ENCODE measurements around the gene CNKSR3.

CNKSR3 gene

GRCh38 chr6:154474648-154475428 is 35.6 kb downstream of the CNKSR3 start:
- TF ChIP-seq POLR2AphosphoS5 (IDR thresholded peaks at IDR 0.05; ENCODE audit: borderline replicate concordance, low read depth, low read length) (no peak), EZH2 (IDR thresholded peaks at IDR 0.05) (no peak), FOXP2 (optimal IDR thresholded peaks at IDR 0.05; ENCODE audit: control extremely low read depth, extremely low read length, insufficient read depth) (no peak)
- Histone ChIP-seq H3K4me3 (no peak overlapping the region), H3K36me3 (ENCODE audit: insufficient read depth, low read length) (no peaks in the 10 kb centered on the region), H3K9ac (ENCODE audit: insufficient read length) (no peak overlapping the region), H3K27ac (no peak overlapping the region), H3K9me3 (ENCODE audit: low read depth, low read length) (no peaks in the 10 kb centered on the region)
- DNase-seq (ENCODE audit: low read depth, low spot score), result no peak

- Histone ChIP-seq H3K27ac (no peak overlapping the region), H3K4me3 (no peak overlapping the region), H3K9me3 (ENCODE audit: low read depth, low read length) (no peaks in the 10 kb centered on the region), H3K36me3 (ENCODE audit: insufficient read depth, low read length) (no peaks in the 10 kb centered on the region), H3K9ac (ENCODE audit: insufficient read length) (no peak overlapping the region)
- TF ChIP-seq FOXP2 (optimal IDR thresholded peaks at IDR 0.05; ENCODE audit: control extremely low read depth, extremely low read length, insufficient read depth) (no peak), POLR2AphosphoS5 (IDR thresholded peaks at IDR 0.05; ENCODE audit: borderline replicate concordance, low read depth, low read length) (no peak), EZH2 (IDR thresholded peaks at IDR 0.05) (no peak)
- DNase-seq (ENCODE audit: low read depth, low spot score), result no peak
Observed at GRCh38 chr6:154473324-154473723, 37.2 kb downstream of the CNKSR3 start.

- Histone ChIP-seq H3K36me3 (ENCODE audit: insufficient read depth, low read length) (no peaks in the 10 kb centered on the region), H3K4me3 (no peak overlapping the region), H3K9me3 (ENCODE audit: low read depth, low read length) (no peaks in the 10 kb centered on the region), H3K9ac (ENCODE audit: insufficient read length) (no peak overlapping the region), H3K27ac (no peak overlapping the region)
- TF ChIP-seq EZH2 (IDR thresholded peaks at IDR 0.05), result no peak
- TF ChIP-seq POLR2AphosphoS5 (IDR thresholded peaks at IDR 0.05; ENCODE audit: borderline replicate concordance, low read depth, low read length), result no peak
- no peak for TF ChIP-seq FOXP2 (optimal IDR thresholded peaks at IDR 0.05; ENCODE audit: control extremely low read depth, extremely low read length, insufficient read depth)
- no peak for DNase-seq (ENCODE audit: low read depth, low spot score)
Observed at GRCh38 chr6:154471609-154472362, 38.7 kb downstream of the CNKSR3 start.

GRCh38 chr6:154469306-154469935 is 41.1 kb downstream of the CNKSR3 start:
- TF ChIP-seq EZH2 (IDR thresholded peaks at IDR 0.05) (no peak), POLR2AphosphoS5 (IDR thresholded peaks at IDR 0.05; ENCODE audit: borderline replicate concordance, low read depth, low read length) (no peak), FOXP2 (optimal IDR thresholded peaks at IDR 0.05; ENCODE audit: control extremely low read depth, extremely low read length, insufficient read depth) (no peak)
- no peak overlapping the region for H3K27ac ChIP-seq

GRCh38 chr6:154468760-154469159 is 41.7 kb downstream of the CNKSR3 start:
- DNase-seq (ENCODE audit: low read depth, low spot score), result no peak
- no peak overlapping the region for H3K4me3 ChIP-seq
- H3K9me3 ChIP-seq (ENCODE audit: low read depth, low read length), result no peaks in the 10 kb centered on the region
- no peak for TF ChIP-seq EZH2 (IDR thresholded peaks at IDR 0.05)
- no peak for TF ChIP-seq FOXP2 (optimal IDR thresholded peaks at IDR 0.05; ENCODE audit: control extremely low read depth, extremely low read length, insufficient read depth)
- no peak for TF ChIP-seq POLR2AphosphoS5 (IDR thresholded peaks at IDR 0.05; ENCODE audit: borderline replicate concordance, low read depth, low read length)
- no peak overlapping the region for H3K27ac ChIP-seq
- no peaks in the 10 kb centered on the region for H3K36me3 ChIP-seq (ENCODE audit: insufficient read depth, low read length)
- H3K9ac ChIP-seq (ENCODE audit: insufficient read length), result no peak overlapping the region

More at GRCh38 chr6:154469306-154469935, 41.1 kb downstream of the CNKSR3 start:
- no peak for DNase-seq (ENCODE audit: low read depth, low spot score)
- no peaks in the 10 kb centered on the region for H3K36me3 ChIP-seq (ENCODE audit: insufficient read depth, low read length)
- H3K9me3 ChIP-seq (ENCODE audit: low read depth, low read length), result no peaks in the 10 kb centered on the region
- no peak overlapping the region for H3K9ac ChIP-seq (ENCODE audit: insufficient read length)
- H3K4me3 ChIP-seq, result no peak overlapping the region

- DNase-seq (ENCODE audit: low read depth, low spot score), result no peak
- no peak overlapping the region for H3K27ac ChIP-seq
- no peaks in the 10 kb centered on the region for H3K9me3 ChIP-seq (ENCODE audit: low read depth, low read length)
- H3K36me3 ChIP-seq (ENCODE audit: insufficient read depth, low read length), result no peaks in the 10 kb centered on the region
- no peak overlapping the region for H3K4me3 ChIP-seq
- TF ChIP-seq FOXP2 (optimal IDR thresholded peaks at IDR 0.05; ENCODE audit: control extremely low read depth, extremely low read length, insufficient read depth) (no peak), EZH2 (IDR thresholded peaks at IDR 0.05) (no peak), POLR2AphosphoS5 (IDR thresholded peaks at IDR 0.05; ENCODE audit: borderline replicate concordance, low read depth, low read length) (no peak)
- H3K9ac ChIP-seq (ENCODE audit: insufficient read length), result no peak overlapping the region
Observed at GRCh38 chr6:154466971-154467679, 43.4 kb downstream of the CNKSR3 start.

GRCh38 chr6:154466139-154466538 is 44.3 kb downstream of the CNKSR3 start:
- Histone ChIP-seq H3K27ac (no peak overlapping the region), H3K36me3 (ENCODE audit: insufficient read depth, low read length) (no peaks in the 10 kb centered on the region), H3K9me3 (ENCODE audit: low read depth, low read length) (no peaks in the 10 kb centered on the region), H3K4me3 (no peak overlapping the region), H3K9ac (ENCODE audit: insufficient read length) (no peak overlapping the region)
- no peak for DNase-seq (ENCODE audit: low read depth, low spot score)
- TF ChIP-seq POLR2AphosphoS5 (IDR thresholded peaks at IDR 0.05; ENCODE audit: borderline replicate concordance, low read depth, low read length) (no peak), EZH2 (IDR thresholded peaks at IDR 0.05) (no peak), FOXP2 (optimal IDR thresholded peaks at IDR 0.05; ENCODE audit: control extremely low read depth, extremely low read length, insufficient read depth) (no peak)
